ENCODE data around the gene BCL6B.

- TF ChIP-seq CTCF (IDR thresholded peaks at IDR 0.05; ENCODE audit: low read depth, low read length), result no peak
- no peak for TF ChIP-seq POLR2A (IDR thresholded peaks at IDR 0.05; ENCODE audit: extremely low read depth, insufficient read length)
- TF ChIP-seq, protein P1, sequence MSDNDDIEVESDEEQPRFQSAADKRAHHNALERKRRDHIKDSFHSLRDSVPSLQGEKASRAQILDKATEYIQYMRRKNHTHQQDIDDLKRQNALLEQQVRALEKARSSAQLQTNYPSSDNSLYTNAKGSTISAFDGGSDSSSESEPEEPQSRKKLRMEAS (IDR thresholded peaks at IDR 0.05; ENCODE audit: low read depth, low read length), result no peak
Measured at GRCh38 chr17:7042501-7043181, 19.8 kb downstream of the BCL6B start.

Data from NB4 (cell line).